GM12878 (cell line): ENCODE data around the gene CARD19. TPM values are rescaled to one million over a fixed set of nuclear protein-coding genes. Genes with fewer than 3 reads are reported as not detected.

Experiments
- ATAC-seq: fragments of 200-7000 bp; cut with Tn5 transposase; 3 replicates; pipeline ENCODE4 v1.9.1; 2020; ENCODE audit warnings: mild to moderate bottlenecking, moderate library complexity
- BruUV-seq: library from RNA; stranded (reverse); fragments of 400-500 nt; replicated peaks from 2 replicates; lab custom pipeline; 2021; lab: Mats Ljungman, UMichigan
- CTCF ChIA-PET: fragments of 300-600 bp; sonication (Branson Sonifier 250); formaldehyde crosslinking; extraction: SDS; loops from one replicate; lab custom pipeline; 2021; ENCODE audit warnings: inconsistent platforms; lab: Yijun Ruan, JAX
- POLR2A ChIA-PET: fragments of 350-600 bp; formaldehyde crosslinking; extraction: SDS; loops from one replicate; lab custom pipeline; 2021; ENCODE audit warnings: inconsistent platforms; lab: Charles Lee
- RAD21 ChIA-PET: fragments of 300-600 bp; sonication (Branson Sonifier 250); formaldehyde crosslinking; loops from one replicate; lab custom pipeline; 2023; ENCODE audit warnings: antibody characterized with exemption; ENCODE audit not compliant: unreplicated experiment; lab: Charles Lee
- SMC1A ChIA-PET: fragments of 300-600 bp; sonication (Branson Sonifier 250); formaldehyde crosslinking; loops from one replicate; lab custom pipeline; 2023; ENCODE audit not compliant: unreplicated experiment, uncharacterized antibody; lab: Charles Lee
- DNase-seq: peaks from one replicate; pipeline ENCODE4 v3.0.0-alpha.2; 2011; ENCODE audit warnings: low read depth, low spot score
- FAIRE-seq: peaks from 3 replicates; lab custom pipeline; 2011; peaks lifted over from hg19 to GRCh38; lab: Jason Lieb, UNC
- H2AFZ ChIP-seq: 2 replicates; pipeline ENCODE4 v1.6.0; 2011; ENCODE audit warnings: low read depth, low read length, control low read depth; ENCODE audit not compliant: control insufficient read depth
- H3K27ac ChIP-seq: 2 replicates; pipeline ENCODE4 v1.5.1; 2011; ENCODE audit warnings: control low read depth; ENCODE audit not compliant: control insufficient read depth, insufficient read depth
- H3K27me3 ChIP-seq, 2 experiments: replicated peaks in 1 of 2; 2 replicates each; pipeline versions ENCODE4 v1.6.0 to v1.6.1; 2011; ENCODE audit warnings: low read length in 1 of 2; ENCODE audit not compliant: control insufficient read depth in 2 of 2, insufficient read depth in 2 of 2
- H3K36me3 ChIP-seq, 2 experiments: 2 replicates each; pipeline ENCODE4 v1.5.1; 2011; ENCODE audit warnings: low read length in 1 of 2; ENCODE audit not compliant: control insufficient read depth in 2 of 2, insufficient read depth in 2 of 2
- H3K4me1 ChIP-seq: 2 replicates; pipeline ENCODE4 v1.6.1; 2011; ENCODE audit warnings: mild to moderate bottlenecking, low read length, moderate library complexity, mixed read lengths; ENCODE audit not compliant: control insufficient read depth, insufficient read depth
- H3K4me2 ChIP-seq: 2 replicates; pipeline ENCODE4 v1.6.0; 2011; ENCODE audit warnings: control low read depth; ENCODE audit not compliant: control insufficient read depth, insufficient read depth
- H3K4me3 ChIP-seq: fragments of 200-600 bp; sonication (generic); 2 replicates; pipeline ENCODE4 v1.5.1; 2016
- H3K79me2 ChIP-seq: 2 replicates; pipeline ENCODE4 v1.6.0; 2011; ENCODE audit warnings: low read length; ENCODE audit not compliant: control insufficient read depth, insufficient read depth
- H3K9ac ChIP-seq: 2 replicates; pipeline ENCODE4 v1.8.0; 2011; ENCODE audit warnings: low read length, control low read depth, mixed read lengths; ENCODE audit not compliant: control insufficient read depth, insufficient read depth
- H3K9me3 ChIP-seq: replicated peaks from 3 replicates; pipeline ENCODE4 v1.5.1; 2011; ENCODE audit warnings: mild to moderate bottlenecking, low read length; ENCODE audit not compliant: control insufficient read depth, insufficient read depth
- H4K20me1 ChIP-seq: 2 replicates; pipeline ENCODE4 v1.6.0; 2011; ENCODE audit not compliant: control insufficient read depth, insufficient read depth
- BHLHE40 ChIP-seq, 2 experiments: fragments of 450-650 bp in 1 of 2; IDR thresholded peaks; 2 replicates each; pipeline ENCODE4 v1.6.1; 2011 to 2017; ENCODE audit warnings: low read depth in 2 of 2, borderline replicate concordance in 1 of 2, improper control_type of control experiment in 1 of 2, low read length in 1 of 2, mild to moderate bottlenecking in 1 of 2
- CHD2 ChIP-seq: IDR thresholded peaks from 2 replicates; pipeline ENCODE4 v1.6.1; 2011; ENCODE audit warnings: low read depth, low read length, improper control_type of control experiment, borderline replicate concordance
- CREM ChIP-seq: IDR thresholded peaks from 2 replicates; pipeline ENCODE4 v1.6.1; 2014; ENCODE audit warnings: antibody characterized with exemption, low read depth
- NFYA ChIP-seq: IDR thresholded peaks from 2 replicates; pipeline ENCODE4 v1.6.1; 2011; ENCODE audit warnings: low read depth, mild to moderate bottlenecking, low read length, improper control_type of control experiment, borderline replicate concordance
- SMARCA5 ChIP-seq: fragments of 450-650 bp; IDR thresholded peaks from 2 replicates; pipeline ENCODE4 v1.6.1; 2017; ENCODE audit warnings: mild to moderate bottlenecking
- STAT3 ChIP-seq: IDR thresholded peaks from 2 replicates; pipeline ENCODE4 v1.6.1; 2011; ENCODE audit warnings: low read depth, low read length, improper control_type of control experiment
- ZSCAN29 ChIP-seq: fragments of 450-650 bp; IDR thresholded peaks from 2 replicates; pipeline ENCODE4 v1.6.1; 2017; ENCODE audit warnings: mild to moderate bottlenecking, moderate library complexity
- WGBS: methylation state at CpG from one replicate; pipeline ENCODE4 v1.1.6; 2016; ENCODE audit warnings: low lambda C conversion rate; ENCODE audit not compliant: insufficient replicate concordance, insufficient coverage; ENCODE audit errors: missing lambda C conversion rate; 5-methylcytosine and 5-hydroxymethylcytosine counted together
- in situ Hi-C: fragments of 300-500 bp; cut with MboI; formaldehyde crosslinking; loops from 9 replicates; pipeline ENCODE4 v1.14.3; 2018; ENCODE audit warnings: mixed read lengths
- intact Hi-C: fragments of 100-400 bp; cut with micrococcal nuclease; formaldehyde crosslinking; loops from one replicate; pipeline ENCODE4 v1.14.2; 2022; ENCODE audit not compliant: unreplicated experiment
- polyA plus RNA-seq, 11 experiments: library from polyadenylated mRNA; depleted of rRNA in 4 of 11; unstranded in 6 of 11; stranded (reverse) in 5 of 11; fragments of >200 nt; fragmentation: Nextera tagmentation in 4 of 11; fragmentation: Illumina TruSeq in 1 of 11; extraction: Ambion mirVana in 4 of 11; extraction: Trizol in 1 of 11; gene quantifications; 1 replicate in 1 of 11; 2 replicates in 10 of 11; pipeline versions ENCODE4 v1.2.1 to v1.2.3, GENCODE V29; 2011 to 2016; ENCODE audit warnings: inconsistent platforms in 2 of 11, missing spikeins in 2 of 11, low read depth in 1 of 11
- total RNA-seq, 4 experiments: library from RNA; depleted of rRNA in 3 of 4; stranded (reverse); fragments of >200 nt in 3 of 4; fragmentation: Illumina TruSeq in 1 of 4; extraction: Trizol in 1 of 4; gene quantifications; 2 replicates each; pipeline versions ENCODE4 v1.2.1 to v1.2.3, GENCODE V29; 2013 to 2021

Gene CARD19
- total and polyA plus RNA-seq, 10 of the 15 experiments (the other 5 are each of a cell fraction or from before 2014, with no cell fraction given) = 0.61 to 41.6 (median 19.9) TPM

DNA sequence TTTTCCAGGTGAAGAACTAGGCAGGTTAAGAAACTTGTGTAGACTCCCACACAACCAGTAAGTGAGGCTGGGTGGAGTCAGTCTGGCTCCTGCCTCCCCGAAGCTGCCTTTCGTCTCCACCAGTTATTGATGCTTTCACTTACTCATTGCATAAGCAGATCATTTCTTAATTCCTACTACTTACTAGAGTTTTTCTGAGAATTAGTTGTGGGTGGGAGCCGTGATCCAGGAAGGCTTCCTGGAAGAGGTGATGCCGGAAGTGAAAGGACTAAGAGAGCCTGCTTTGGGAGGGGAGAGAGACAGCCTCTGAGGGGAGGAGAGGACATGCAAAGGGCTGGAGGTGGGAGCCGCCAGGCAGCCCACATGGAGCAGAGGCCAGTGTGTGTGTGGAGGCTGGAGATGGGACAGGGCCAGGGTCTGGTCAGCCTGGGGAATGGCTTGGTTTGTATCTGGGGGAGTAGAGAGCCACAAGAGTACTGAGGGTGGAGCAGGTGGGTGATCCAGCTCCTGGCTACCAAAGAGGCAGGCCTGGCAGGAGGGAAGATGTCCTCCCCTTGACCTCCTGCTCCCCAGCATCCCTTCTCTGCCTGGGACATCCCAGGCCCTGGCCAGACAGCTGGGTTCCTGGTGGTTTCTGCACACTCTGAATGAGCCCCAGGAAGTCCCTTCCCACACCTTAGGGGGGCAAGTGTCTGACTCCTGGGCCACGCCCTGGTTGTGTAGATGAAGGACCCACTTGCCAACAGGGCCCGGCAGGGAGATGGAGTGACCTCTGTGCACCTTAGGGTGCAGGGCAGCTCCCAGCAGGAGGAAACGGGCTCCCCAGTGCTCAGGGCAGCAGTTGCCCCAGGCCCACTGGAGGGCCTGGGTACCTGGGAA lies 12.2 kb upstream of the CARD19 start:
- no peak overlapping the region for H3K27ac ChIP-seq
- ATAC-seq (no peak), DNase-seq (no peak), FAIRE-seq (no peak)
- H3K4me3 ChIP-seq = no peak overlapping the region
- no peak overlapping the region for H3K9ac ChIP-seq
- TF ChIP-seq STAT3 = no peak
- no peak for TF ChIP-seq ZSCAN29
- TF ChIP-seq SMARCA5 = no peak
- no peak for TF ChIP-seq BHLHE40 (IDR thresholded peaks at IDR 0.05; ENCODE audit: borderline replicate concordance in 1 of 2, low read depth in 2 of 2, low read length in 1 of 2)
- no peak for TF ChIP-seq CREM
- H2AFZ ChIP-seq = no peak overlapping the region
- peaks cover 1% of the 10 kb centered on the region; the same call in 2 of the 3 replicates for H3K9me3 ChIP-seq
- no peak overlapping the region for H3K4me2 ChIP-seq
- intact Hi-C loops = no loop called here
- no peaks in the 10 kb centered on the region for H3K27me3 ChIP-seq
- 99% methylated on average over 8 of the region's 8 CpGs for WGBS
- ChIA-PET RAD21 (no interaction called here), CTCF (no interaction called here), SMC1A (interaction anchor here (0.8 kb wide), 1 partner anchor 16 kb away, joined by 3 read pairs; no protein-coding TSS in a partner anchor), POLR2A (no interaction called here)
- in situ Hi-C loops = no loop called here
- H3K4me1 ChIP-seq = peaks cover 3% of the 10 kb centered on the region; the same call in 1 of the 2 replicates
- no TSS peak for BruUV-seq
- no peaks in the 10 kb centered on the region for H3K79me2 ChIP-seq
- no peaks in the 10 kb centered on the region for H4K20me1 ChIP-seq
- peaks cover 13 to 21% of the 10 kb centered on the region in 2 experiments for H3K36me3 ChIP-seq

DNA sequence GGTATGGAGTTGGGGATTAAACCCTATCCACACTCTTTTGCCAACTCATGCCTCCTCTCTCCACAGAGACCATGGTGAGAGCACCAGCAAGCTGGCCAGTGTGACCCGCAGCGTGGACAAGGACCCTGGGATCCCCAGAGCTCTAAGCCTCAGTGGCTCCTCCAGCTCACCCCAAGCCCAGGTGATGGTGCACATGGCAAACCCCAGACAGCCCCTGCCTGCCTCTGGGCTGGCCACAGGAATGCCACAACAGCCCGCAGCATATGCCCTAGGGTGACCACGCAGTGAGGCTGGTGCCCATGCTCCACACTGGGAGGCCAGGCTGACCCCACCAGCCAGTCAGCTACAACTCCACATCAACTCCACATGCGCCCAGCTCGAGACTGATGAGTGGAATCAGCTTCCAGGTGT lies 11.5 kb upstream of the CARD19 start:
- TF ChIP-seq CHD2 = no peak
- TF ChIP-seq NFYA = no peak
- H3K9ac ChIP-seq = no peak overlapping the region
- ChIA-PET RAD21 (no interaction called here), CTCF (no interaction called here), POLR2A (no interaction called here), SMC1A (interaction anchor here (0.8 kb wide), 1 partner anchor 16 kb away, joined by 3 read pairs; no protein-coding TSS in a partner anchor)
- H3K27me3 ChIP-seq = no peaks in the 10 kb centered on the region
- in situ Hi-C loops (no loop called here), intact Hi-C loops (no loop called here)
- no peak for FAIRE-seq
- no peak overlapping the region for H2AFZ ChIP-seq
- no peak overlapping the region for H3K4me2 ChIP-seq
- H3K27ac ChIP-seq = no peak overlapping the region
- H3K79me2 ChIP-seq = no peaks in the 10 kb centered on the region
- H3K9me3 ChIP-seq = peaks cover 1% of the 10 kb centered on the region; the same call in 2 of the 3 replicates
- peaks cover 3% of the 10 kb centered on the region; the same call in 1 of the 2 replicates for H3K4me1 ChIP-seq
- no peak overlapping the region for H3K4me3 ChIP-seq
- BruUV-seq = no TSS peak
- H4K20me1 ChIP-seq = no peaks in the 10 kb centered on the region
- no peak for ATAC-seq
- no peak for DNase-seq
- peaks cover 10 to 21% of the 10 kb centered on the region in 2 experiments for H3K36me3 ChIP-seq
- WGBS = 88% methylated on average over 6 of the region's 6 CpGs
